SK-N-SH (cell line): ENCODE results near the gene JADE2. TPM values are rescaled to one million over a fixed set of nuclear protein-coding genes. Genes with fewer than 3 reads are reported as not detected.

Experiments
- CTCF ChIA-PET: fragments of 300-600, 350-600 bp; formaldehyde crosslinking; extraction: SDS; loops from one replicate; lab custom pipeline; 2021; lab: Yijun Ruan, JAX
- POLR2A ChIA-PET: fragments of 350-600 bp; sonication (Branson Sonifier 250); formaldehyde crosslinking; extraction: SDS; loops from one replicate; lab custom pipeline; 2020; ENCODE audit warnings: antibody characterized with exemption, inconsistent platforms; lab: Yijun Ruan, JAX
- DNase-seq: peaks from one replicate; pipeline ENCODE4 v3.0.0; 2012
- H2AFZ ChIP-seq: fragments of 200-600 bp; sonication (generic); 2 replicates; pipeline ENCODE4 v1.8.1; 2016; ENCODE audit warnings: antibody characterized with exemption, mild to moderate bottlenecking, low read depth
- H3F3A ChIP-seq: fragments of 200-600 bp; sonication (generic); replicated peaks from 2 replicates; pipeline ENCODE3; 2016; ENCODE audit warnings: antibody characterized with exemption, mild to moderate bottlenecking; ENCODE audit not compliant: insufficient read depth
- H3K27ac ChIP-seq, 2 experiments: fragments of 200-500 bp in 1 of 2; fragments of 200-600 bp in 1 of 2; sonication (Bioruptor generic) in 1 of 2; sonication (generic), shearing (Covaris generic) in 1 of 2; 2 replicates each; pipeline versions ENCODE4 v1.5.1 to v1.6.1; 2014 to 2016; ENCODE audit warnings: low read depth in 2 of 2, inconsistent platforms in 1 of 2, low read length in 1 of 2, mild to moderate bottlenecking in 1 of 2, mixed read lengths in 1 of 2
- H3K27me3 ChIP-seq: fragments of 200-600 bp; sonication (generic), shearing (Covaris generic); 2 replicates; pipeline ENCODE4 v1.6.1; 2016; ENCODE audit warnings: mixed run types; ENCODE audit not compliant: insufficient read depth
- H3K36me3 ChIP-seq, 2 experiments: fragments of 200-500 bp in 1 of 2; fragments of 200-600 bp in 1 of 2; sonication (Bioruptor generic) in 1 of 2; sonication (generic) in 1 of 2; replicated peaks in 1 of 2; 2 replicates each; pipeline versions ENCODE3 to v1.5.1; 2014 to 2016; ENCODE audit warnings: low read length in 1 of 2, mild to moderate bottlenecking in 1 of 2; ENCODE audit not compliant: insufficient read depth in 2 of 2, control insufficient read depth in 1 of 2
- H3K4me1 ChIP-seq, 2 experiments: fragments of 200-500 bp in 1 of 2; fragments of 200-600 bp in 1 of 2; sonication (Bioruptor generic) in 1 of 2; sonication (generic), shearing (Covaris generic) in 1 of 2; 2 replicates each; pipeline versions ENCODE4 v1.5.1 to v1.6.1; 2014 to 2016; ENCODE audit warnings: low read depth in 1 of 2, low read length in 1 of 2, mixed run types in 1 of 2; ENCODE audit not compliant: insufficient read depth in 2 of 2, control insufficient read depth in 1 of 2
- H3K4me2 ChIP-seq: fragments of 200-600 bp; sonication (generic), shearing (Covaris generic); 2 replicates; pipeline ENCODE4 v1.6.1; 2017; ENCODE audit warnings: mixed run types
- H3K4me3 ChIP-seq, 2 experiments: fragments of 200-500 bp in 1 of 2; fragments of 200-600 bp in 1 of 2; sonication (Bioruptor generic) in 1 of 2; sonication (generic), shearing (Covaris generic) in 1 of 2; 2 replicates each; pipeline versions ENCODE4 v1.5.1 to v1.8.1; 2014 to 2016; ENCODE audit warnings: low read depth in 2 of 2, inconsistent platforms in 1 of 2, low read length in 1 of 2, mild to moderate bottlenecking in 1 of 2, mixed read lengths in 1 of 2, moderate library complexity in 1 of 2
- H3K79me2 ChIP-seq: fragments of 200-600 bp; sonication (generic); 2 replicates; pipeline ENCODE4 v1.8.1; 2017; ENCODE audit warnings: mild to moderate bottlenecking; ENCODE audit not compliant: insufficient read depth
- H3K9ac ChIP-seq: fragments of 200-600 bp; sonication (generic); 2 replicates; pipeline ENCODE4 v1.6.1; 2017; ENCODE audit warnings: mixed run types
- H3K9me2 ChIP-seq: fragments of 200-600 bp; sonication (generic); 2 replicates; pipeline ENCODE4 v1.6.1; 2017; ENCODE audit warnings: mixed run types
- H3K9me3 ChIP-seq: fragments of 200-600 bp; sonication (generic); 2 replicates; pipeline ENCODE4 v1.6.1; 2017; ENCODE audit warnings: mixed run types, mild to moderate bottlenecking, moderate library complexity
- H4K20me1 ChIP-seq: fragments of 200-600 bp; sonication (generic); 2 replicates; pipeline ENCODE4 v1.6.1; 2017; ENCODE audit warnings: mild to moderate bottlenecking, mixed run types; ENCODE audit not compliant: insufficient read depth
- EP300 ChIP-seq, 2 experiments: IDR thresholded peaks; 2 replicates each; pipeline versions ENCODE4 v1.4.0 to v1.6.1; 2012; ENCODE audit warnings: borderline replicate concordance in 1 of 2, low read depth in 1 of 2, low read length in 1 of 2
- EZH2phosphoT487 ChIP-seq: fragments of 200-600 bp; sonication (generic); IDR thresholded peaks from 2 replicates; pipeline ENCODE4 v1.6.1; 2017; ENCODE audit warnings: low read depth, mixed run types, mild to moderate bottlenecking, antibody characterized with exemption, moderate library complexity, borderline replicate concordance
- FOSL2 ChIP-seq: IDR thresholded peaks from 2 replicates; pipeline ENCODE4 v1.4.0; 2012; ENCODE audit warnings: low read depth, mild to moderate bottlenecking, moderate library complexity, borderline replicate concordance
- FOXJ3 ChIP-seq: sonication (generic); formaldehyde crosslinking; IDR thresholded peaks from 2 replicates; pipeline ENCODE4 v1.5.1; 2020; ENCODE audit warnings: mild to moderate bottlenecking, missing genetic modification reagents
- GATA2 ChIP-seq: sonication (generic); formaldehyde crosslinking; IDR thresholded peaks from 2 replicates; pipeline ENCODE4 v1.5.0; 2020; ENCODE audit warnings: mild to moderate bottlenecking, missing genetic modification reagents
- JUND ChIP-seq: IDR thresholded peaks from 2 replicates; pipeline ENCODE4 v1.4.0; 2012
- NFIC ChIP-seq: IDR thresholded peaks from 2 replicates; pipeline ENCODE4 v1.4.0; 2012; ENCODE audit warnings: borderline replicate concordance
- RFX5 ChIP-seq: IDR thresholded peaks from 2 replicates; pipeline ENCODE4 v1.6.1; 2012; ENCODE audit warnings: mild to moderate bottlenecking, improper control_type of control experiment, low read length
- RXRA ChIP-seq: IDR thresholded peaks from 2 replicates; pipeline ENCODE4 v1.4.0; 2012; ENCODE audit warnings: low read depth, mild to moderate bottlenecking, borderline replicate concordance
- SMC3 ChIP-seq: IDR thresholded peaks from 2 replicates; pipeline ENCODE4 v1.6.1; 2012; ENCODE audit warnings: low read depth, low read length, improper control_type of control experiment
- TCF12 ChIP-seq: IDR thresholded peaks from 2 replicates; pipeline ENCODE4 v1.4.0; 2012
- WGBS: methylation state at CpG from one replicate; pipeline ENCODE4 v1.1.6; 2017; ENCODE audit warnings: low lambda C conversion rate; 5-methylcytosine and 5-hydroxymethylcytosine counted together
- polyA plus RNA-seq, 3 experiments: library from polyadenylated mRNA; depleted of rRNA; stranded (reverse); fragments of >200 nt; gene quantifications; 2 replicates each; pipeline ENCODE4 v1.2.3, GENCODE V29; 2012
- TF ChIP-seq, protein P1 (sequence below): IDR thresholded peaks from 2 replicates; pipeline ENCODE4 v1.6.1; 2012; ENCODE audit warnings: mild to moderate bottlenecking, low read depth, low read length, moderate library complexity
- TF ChIP-seq, protein P2 (sequence below): fragments of 200-600 bp; sonication (generic); IDR thresholded peaks from 2 replicates; pipeline ENCODE4 v1.6.1; 2017; ENCODE audit warnings: antibody characterized with exemption, mild to moderate bottlenecking, moderate library complexity
- TF ChIP-seq, protein P3 (sequence below): fragments of 150-350 bp; IDR thresholded peaks from 2 replicates; pipeline ENCODE4 v1.6.1; 2017; ENCODE audit warnings: antibody characterized with exemption, low read length, low read depth, borderline replicate concordance

Gene JADE2
- polyA plus RNA-seq, 1 of the 3 experiments (the other 2 are of a cell fraction): 25.7 TPM

DNA sequence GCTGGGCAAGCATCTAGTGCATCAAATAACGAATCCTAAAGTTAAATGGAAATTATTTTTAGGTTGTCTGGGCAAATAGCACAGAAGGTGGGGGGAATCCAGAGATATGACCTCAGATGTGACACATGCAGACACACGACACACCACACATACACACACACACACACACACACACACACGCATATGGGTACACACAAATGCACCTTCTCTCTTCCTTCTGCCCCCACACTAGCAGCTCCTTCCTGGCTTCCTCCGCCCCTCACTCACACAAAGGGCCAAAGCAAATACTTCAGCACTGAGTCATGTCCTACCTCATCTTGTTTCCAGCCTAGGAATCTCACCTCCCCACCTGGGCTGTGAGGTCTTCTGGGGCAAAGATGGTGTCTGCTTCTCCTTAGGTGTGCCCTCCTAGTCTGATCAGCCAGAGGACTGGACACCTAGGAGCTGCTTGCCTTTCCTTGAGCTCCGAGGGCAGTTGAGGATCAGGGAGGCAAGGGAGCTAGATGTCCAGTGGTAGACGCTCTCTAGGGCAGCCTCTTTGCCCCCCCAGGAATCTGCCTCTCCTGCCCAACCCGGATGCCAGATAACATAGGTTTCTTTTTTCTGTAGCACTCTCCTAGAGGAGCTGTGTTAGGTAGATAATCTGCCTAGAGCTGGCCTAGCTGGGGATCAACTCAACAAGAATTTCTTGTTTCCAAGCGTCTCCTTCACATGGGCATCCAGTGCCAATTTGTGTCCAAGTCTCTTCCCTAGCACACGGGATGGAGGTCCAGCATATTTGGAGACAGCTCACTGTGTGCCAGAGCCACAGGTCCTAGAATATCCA lies 14.3 kb upstream of the JADE2 start:
- H3K79me2 ChIP-seq: no peaks in the 10 kb centered on the region
- H3K4me1 ChIP-seq: peaks cover 25 to 32% of the 10 kb centered on the region in 2 experiments; a peak in 3 of 4 replicates
- peaks cover 16% of the 10 kb centered on the region for H3F3A ChIP-seq
- TF ChIP-seq RFX5: no peak
- TF ChIP-seq, protein P1, sequence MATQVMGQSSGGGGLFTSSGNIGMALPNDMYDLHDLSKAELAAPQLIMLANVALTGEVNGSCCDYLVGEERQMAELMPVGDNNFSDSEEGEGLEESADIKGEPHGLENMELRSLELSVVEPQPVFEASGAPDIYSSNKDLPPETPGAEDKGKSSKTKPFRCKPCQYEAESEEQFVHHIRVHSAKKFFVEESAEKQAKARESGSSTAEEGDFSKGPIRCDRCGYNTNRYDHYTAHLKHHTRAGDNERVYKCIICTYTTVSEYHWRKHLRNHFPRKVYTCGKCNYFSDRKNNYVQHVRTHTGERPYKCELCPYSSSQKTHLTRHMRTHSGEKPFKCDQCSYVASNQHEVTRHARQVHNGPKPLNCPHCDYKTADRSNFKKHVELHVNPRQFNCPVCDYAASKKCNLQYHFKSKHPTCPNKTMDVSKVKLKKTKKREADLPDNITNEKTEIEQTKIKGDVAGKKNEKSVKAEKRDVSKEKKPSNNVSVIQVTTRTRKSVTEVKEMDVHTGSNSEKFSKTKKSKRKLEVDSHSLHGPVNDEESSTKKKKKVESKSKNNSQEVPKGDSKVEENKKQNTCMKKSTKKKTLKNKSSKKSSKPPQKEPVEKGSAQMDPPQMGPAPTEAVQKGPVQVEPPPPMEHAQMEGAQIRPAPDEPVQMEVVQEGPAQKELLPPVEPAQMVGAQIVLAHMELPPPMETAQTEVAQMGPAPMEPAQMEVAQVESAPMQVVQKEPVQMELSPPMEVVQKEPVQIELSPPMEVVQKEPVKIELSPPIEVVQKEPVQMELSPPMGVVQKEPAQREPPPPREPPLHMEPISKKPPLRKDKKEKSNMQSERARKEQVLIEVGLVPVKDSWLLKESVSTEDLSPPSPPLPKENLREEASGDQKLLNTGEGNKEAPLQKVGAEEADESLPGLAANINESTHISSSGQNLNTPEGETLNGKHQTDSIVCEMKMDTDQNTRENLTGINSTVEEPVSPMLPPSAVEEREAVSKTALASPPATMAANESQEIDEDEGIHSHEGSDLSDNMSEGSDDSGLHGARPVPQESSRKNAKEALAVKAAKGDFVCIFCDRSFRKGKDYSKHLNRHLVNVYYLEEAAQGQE: no peak
- peak; percentile 23; the same call in 1 of the 2 replicates for TF ChIP-seq TCF12
- no peak for TF ChIP-seq EZH2phosphoT487
- no peak for TF ChIP-seq GATA2 (CRISPR knock-in tag)
- TF ChIP-seq, protein P2, sequence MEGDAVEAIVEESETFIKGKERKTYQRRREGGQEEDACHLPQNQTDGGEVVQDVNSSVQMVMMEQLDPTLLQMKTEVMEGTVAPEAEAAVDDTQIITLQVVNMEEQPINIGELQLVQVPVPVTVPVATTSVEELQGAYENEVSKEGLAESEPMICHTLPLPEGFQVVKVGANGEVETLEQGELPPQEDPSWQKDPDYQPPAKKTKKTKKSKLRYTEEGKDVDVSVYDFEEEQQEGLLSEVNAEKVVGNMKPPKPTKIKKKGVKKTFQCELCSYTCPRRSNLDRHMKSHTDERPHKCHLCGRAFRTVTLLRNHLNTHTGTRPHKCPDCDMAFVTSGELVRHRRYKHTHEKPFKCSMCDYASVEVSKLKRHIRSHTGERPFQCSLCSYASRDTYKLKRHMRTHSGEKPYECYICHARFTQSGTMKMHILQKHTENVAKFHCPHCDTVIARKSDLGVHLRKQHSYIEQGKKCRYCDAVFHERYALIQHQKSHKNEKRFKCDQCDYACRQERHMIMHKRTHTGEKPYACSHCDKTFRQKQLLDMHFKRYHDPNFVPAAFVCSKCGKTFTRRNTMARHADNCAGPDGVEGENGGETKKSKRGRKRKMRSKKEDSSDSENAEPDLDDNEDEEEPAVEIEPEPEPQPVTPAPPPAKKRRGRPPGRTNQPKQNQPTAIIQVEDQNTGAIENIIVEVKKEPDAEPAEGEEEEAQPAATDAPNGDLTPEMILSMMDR: no peak
- TF ChIP-seq RXRA: no peak
- peak; percentile 67 for TF ChIP-seq FOSL2
- TF ChIP-seq JUND: peak; percentile 64; the same call in 1 of the 2 replicates
- TF ChIP-seq NFIC: 0 out of 2 replicates have a peak, but pooled peaks have one; percentile 9
- no peak for TF ChIP-seq FOXJ3
- TF ChIP-seq, protein P3, sequence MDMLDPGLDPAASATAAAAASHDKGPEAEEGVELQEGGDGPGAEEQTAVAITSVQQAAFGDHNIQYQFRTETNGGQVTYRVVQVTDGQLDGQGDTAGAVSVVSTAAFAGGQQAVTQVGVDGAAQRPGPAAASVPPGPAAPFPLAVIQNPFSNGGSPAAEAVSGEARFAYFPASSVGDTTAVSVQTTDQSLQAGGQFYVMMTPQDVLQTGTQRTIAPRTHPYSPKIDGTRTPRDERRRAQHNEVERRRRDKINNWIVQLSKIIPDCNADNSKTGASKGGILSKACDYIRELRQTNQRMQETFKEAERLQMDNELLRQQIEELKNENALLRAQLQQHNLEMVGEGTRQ: no peak
- no peak for TF ChIP-seq SMC3
- TF ChIP-seq EP300 (IDR thresholded peaks at IDR 0.05; ENCODE audit: borderline replicate concordance in 1 of 2, low read depth in 1 of 2, low read length in 1 of 2): no peak
- H3K4me3 ChIP-seq: no peak overlapping the region
- H3K27me3 ChIP-seq: no peaks in the 10 kb centered on the region
- no peaks in the 10 kb centered on the region for H3K9me3 ChIP-seq
- H3K9me2 ChIP-seq: no peaks in the 10 kb centered on the region
- ChIA-PET POLR2A (interaction anchor here (0.6 to 1.0 kb wide), 2 partner anchors 13 to 176 kb away, joined by 3 read pairs; no protein-coding TSS in a partner anchor), CTCF (interaction anchor here (0.6 to 2.2 kb wide), 12 partner anchors 10 to 100 kb away, joined by 3 to 12 read pairs (median 4); partner anchors contain the start of gene CDKN2AIPNL)
- no peaks in the 10 kb centered on the region for H3K36me3 ChIP-seq
- H3K9ac ChIP-seq: no peak overlapping the region
- no peaks in the 10 kb centered on the region for H4K20me1 ChIP-seq
- peak overlapping the region; percentile 29 to 36; a peak in 3 of 4 replicates for H3K27ac ChIP-seq
- DNase-seq: no peak
- peak overlapping the region; percentile 8; the same call in 1 of the 2 replicates for H3K4me2 ChIP-seq
- 54% methylated on average over 7 of the region's 9 CpGs for WGBS
- peak overlapping the region; percentile 26; the same call in 1 of the 2 replicates for H2AFZ ChIP-seq
